GM18861 (cell line): ENCODE results near the gene NACA2.
"Not testable (repeated sequence)": the region's sequence is repeated elsewhere in the genome, so short reads cannot be mapped to it uniquely, and the experiment has no call there.

ENCODE experiments used
- ATAC-seq: cut with Tn5 transposase; IDR thresholded peaks from one replicate; pipeline ENCODE4 v1.9.1; 2021; ENCODE audit not compliant: unreplicated experiment

The NACA2 gene

DNA sequence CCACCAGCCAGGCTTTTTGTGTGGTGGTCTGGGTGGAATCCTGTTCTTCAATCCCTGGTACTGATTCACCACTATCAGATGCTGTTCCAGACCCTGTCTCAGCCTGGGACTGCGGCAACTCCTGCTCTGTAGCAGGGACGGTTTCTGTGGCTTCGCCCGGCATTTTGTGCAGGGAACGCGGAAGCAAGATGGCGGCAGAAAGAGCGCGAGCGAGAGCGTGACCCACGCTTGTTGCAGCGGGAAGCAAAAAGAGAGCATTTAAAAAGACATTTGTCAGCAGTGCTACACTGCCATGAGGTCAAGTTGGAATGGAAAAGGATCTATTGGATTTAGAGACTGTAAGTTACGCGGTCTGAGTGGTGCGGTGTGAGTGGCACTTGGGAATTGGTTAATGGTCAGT is at the start of gene NACA2:
Gene NACA2, minus strand, starts transcription at position 202 of the 400 bp plus-strand sequence. Its CDS starts 39 bp downstream, at position 163.
- no peak for ATAC-seq

GRCh38 chr17:61639818-61640217 is 48.8 kb upstream of the NACA2 start:
- no peak for ATAC-seq

- ATAC-seq, result no peak
Measured at GRCh38 chr17:61638087-61638486, 47.1 kb upstream of the NACA2 start.

GRCh38 chr17:61635913-61636432 is 45.0 kb upstream of the NACA2 start:
- ATAC-seq, result no peak

DNA sequence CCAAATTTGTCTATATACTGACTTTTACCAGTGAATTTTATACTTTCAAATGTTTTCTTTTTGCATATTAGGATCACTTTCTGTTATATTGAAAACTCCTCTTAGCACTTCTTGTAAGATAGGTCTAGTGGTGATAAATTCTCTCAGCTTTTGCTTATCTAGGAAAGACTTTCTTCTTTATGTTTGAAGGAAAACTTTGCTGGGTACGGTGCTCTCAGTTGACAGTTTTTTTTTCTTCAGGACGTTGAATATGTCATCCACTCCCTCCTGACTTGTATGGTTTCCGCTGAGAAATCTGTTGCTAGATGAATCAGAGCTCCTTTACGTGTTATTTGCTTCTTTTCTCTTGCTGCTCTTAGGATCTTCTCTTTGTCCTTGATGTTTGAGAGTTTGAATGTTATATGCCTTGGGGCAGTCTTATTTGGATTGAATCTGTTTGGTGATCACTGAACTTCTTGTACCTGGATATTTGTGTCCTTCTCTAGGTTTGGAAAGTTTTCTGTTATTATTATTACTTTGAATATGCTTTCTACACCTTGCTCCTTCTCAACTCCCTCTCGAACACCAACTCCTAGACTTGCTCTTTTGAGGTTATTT is 44.0 kb upstream of the NACA2 start:
- ATAC-seq, result no peak

- no peak for ATAC-seq
Measured at GRCh38 chr17:61634011-61634539, 43.1 kb upstream of the NACA2 start.

DNA sequence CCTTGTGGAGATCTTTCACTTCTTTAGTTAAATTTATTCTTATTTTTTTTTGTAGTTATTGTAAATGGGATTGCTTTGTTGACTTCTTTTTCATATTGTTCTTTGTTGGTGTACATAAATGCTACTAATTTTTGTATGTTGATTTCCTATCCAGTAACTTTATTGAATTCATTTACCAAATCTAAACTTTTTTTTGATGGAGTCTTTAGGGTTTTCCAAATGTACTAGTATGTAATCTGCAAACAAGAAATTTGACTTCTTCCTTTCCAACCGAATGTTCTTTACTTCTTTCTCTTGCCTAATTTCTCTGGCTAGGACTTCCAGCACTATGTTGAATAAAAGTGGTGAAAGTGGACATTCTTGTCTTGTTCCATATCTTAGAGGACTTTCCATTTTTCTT is 41.8 kb upstream of the NACA2 start:
- no peak for ATAC-seq

DNA sequence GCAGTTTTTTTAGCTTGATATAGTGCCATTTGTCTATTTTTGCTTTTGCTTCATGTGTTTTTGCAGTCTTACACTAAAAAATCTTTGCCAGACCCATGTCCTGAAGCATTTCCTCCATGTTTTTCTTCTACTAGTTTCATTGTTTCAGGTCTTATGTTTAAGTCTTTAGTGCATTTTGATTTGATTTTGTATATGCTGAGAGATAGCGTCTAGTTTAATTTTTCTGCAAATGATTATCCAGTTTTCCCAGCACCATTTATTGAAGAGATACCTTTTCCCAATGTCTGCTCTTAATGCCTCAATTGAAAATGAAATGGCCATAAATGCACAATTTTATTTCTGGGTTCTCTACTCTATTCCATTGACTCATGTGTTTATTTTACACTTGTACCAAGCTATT is 40.8 kb upstream of the NACA2 start:
- ATAC-seq, result no peak

DNA sequence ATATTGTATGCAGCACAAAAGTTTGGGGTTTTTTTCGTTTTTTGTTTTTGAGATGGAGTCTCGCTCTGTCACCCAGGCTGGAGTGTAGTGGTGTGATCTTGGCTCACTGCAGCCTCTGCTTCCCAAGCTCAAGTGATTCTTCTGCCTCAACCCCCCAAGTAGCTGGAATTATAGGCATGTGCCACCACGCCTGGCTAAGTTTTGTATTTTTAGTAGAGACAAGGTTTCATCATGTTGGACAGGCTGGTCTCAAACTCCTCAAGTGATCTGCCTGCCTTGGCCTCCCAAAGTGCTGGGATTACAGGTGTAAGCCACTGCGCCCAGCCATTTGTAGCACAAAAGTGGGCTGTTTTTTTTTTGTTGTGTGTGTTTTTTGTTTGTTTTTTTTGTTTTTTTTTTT is 37.1 kb upstream of the NACA2 start:
- ATAC-seq, result not testable (repeated sequence)

DNA sequence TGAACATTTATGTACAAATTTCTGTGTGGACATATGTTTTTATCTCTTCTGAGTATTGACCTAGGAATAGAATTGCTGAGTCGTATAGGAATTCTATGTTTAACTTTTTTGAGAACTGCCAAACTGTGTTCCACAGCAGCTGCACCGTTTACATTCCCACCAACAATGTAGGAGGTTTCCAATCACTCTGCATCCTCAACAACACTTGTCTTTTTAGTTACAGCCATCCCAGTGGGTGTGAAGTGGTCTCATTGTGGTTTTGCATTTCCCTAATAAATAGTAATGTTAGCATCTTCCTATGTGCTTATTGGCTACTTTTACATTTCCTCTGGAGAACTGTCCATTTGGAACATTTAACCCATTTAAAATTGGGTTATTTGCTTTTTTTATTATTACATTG is 36.6 kb upstream of the NACA2 start:
- ATAC-seq, result no peak

- ATAC-seq, result no peak
Measured at GRCh38 chr17:61627125-61627524, 36.1 kb upstream of the NACA2 start.

GRCh38 chr17:61625564-61625963 is 34.5 kb upstream of the NACA2 start:
- no peak for ATAC-seq

GRCh38 chr17:61624951-61625350 is 33.9 kb upstream of the NACA2 start:
- ATAC-seq, result no peak

GRCh38 chr17:61621317-61621716 is 30.3 kb upstream of the NACA2 start:
- ATAC-seq, result no peak

DNA sequence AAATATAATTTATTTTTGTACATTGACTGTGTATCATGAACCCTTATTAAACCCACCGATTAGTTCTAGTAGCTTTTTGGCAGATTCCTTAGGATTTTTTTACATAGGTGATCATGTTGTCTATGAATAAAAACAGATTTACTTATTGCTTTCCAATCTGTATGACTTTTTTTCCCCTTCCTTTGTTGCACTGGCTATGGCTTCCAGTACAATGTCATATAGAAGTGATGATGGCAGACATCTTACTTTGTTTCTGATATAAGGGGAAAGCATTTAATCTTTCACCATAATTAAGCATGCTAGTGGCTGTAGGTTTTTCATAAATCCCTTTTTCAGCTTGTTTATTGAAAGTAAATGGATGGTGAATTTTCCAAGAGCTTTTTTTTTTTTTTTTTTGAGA is 28.9 kb upstream of the NACA2 start:
- ATAC-seq, result no peak

GRCh38 chr17:61619493-61619892 is 28.5 kb upstream of the NACA2 start:
- ATAC-seq, result no peak

- ATAC-seq, result no peak
Measured at GRCh38 chr17:61618950-61619349, 27.9 kb upstream of the NACA2 start.

- no peak for ATAC-seq
Measured at GRCh38 chr17:61617330-61617729, 26.3 kb upstream of the NACA2 start.

- no peak for ATAC-seq
Measured at GRCh38 chr17:61616783-61617182, 25.8 kb upstream of the NACA2 start.

DNA sequence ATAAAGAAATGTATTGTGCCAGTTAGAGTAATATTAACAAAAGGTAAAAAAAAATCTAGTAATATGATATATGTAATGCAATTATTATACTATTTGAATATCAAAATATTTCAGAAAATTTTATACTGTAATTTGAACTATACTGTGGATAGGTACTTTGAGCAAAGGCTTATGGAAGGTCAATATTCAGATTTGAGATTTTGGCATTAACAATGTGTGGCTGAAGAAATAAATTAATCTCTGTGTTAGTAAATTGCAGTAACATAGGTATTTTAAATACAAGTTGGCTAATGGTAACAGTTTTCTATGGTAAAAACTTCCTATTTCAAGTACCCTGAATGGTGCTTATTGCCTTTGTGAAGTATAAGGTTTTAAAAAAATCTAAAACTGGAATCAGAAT is 23.2 kb upstream of the NACA2 start:
- ATAC-seq, result no peak

DNA sequence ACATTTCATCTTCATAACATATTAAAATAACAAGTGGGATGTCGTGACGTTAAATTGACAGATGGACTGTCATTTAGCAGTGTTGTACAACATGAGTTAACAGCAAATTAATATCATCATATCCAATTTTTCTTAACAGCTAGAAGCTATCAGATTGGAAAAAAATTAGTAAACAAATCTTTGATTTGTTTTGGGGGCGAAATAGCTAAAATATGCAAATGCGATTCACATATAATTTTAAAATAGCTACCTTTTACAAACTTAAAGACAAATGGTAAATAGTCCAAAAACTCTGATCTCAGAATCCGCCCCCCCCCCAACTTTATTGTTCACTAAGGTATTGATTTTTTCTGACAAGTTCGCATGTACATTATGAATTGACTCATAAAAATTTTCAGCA is 20.3 kb upstream of the NACA2 start:
- no peak for ATAC-seq

DNA sequence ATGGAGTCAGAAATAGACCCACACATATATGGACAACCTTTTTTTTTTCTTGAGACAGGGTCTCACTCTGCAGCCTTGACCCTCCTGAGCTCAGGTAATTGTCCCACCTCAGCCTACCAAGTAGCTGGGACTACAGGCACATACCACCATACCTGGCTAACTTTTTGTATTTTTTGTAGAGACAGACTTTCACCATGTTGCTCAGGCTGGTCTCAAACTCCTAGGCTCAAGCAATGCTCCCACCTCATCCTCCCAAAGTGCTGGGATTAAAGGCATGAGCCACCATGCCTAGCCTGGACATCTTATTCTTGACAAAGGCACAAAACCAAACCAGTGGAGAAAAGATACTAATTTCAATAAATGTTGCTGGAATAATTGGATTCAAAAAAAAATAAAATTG is 14.7 kb upstream of the NACA2 start:
- no peak for ATAC-seq

- ATAC-seq, result no peak
Measured at GRCh38 chr17:61601297-61601696, 10.3 kb upstream of the NACA2 start.
